Astrocyte of the spinal cord (primary cell): ENCODE measurements around the gene IQCK.

ENCODE experiments used
- DNase-seq: peaks from one replicate; pipeline ENCODE4 v3.0.0; 2011; ENCODE audit warnings: low read depth, low spot score
- H3K4me3 ChIP-seq: 2 replicates; pipeline ENCODE4 v1.5.1; 2011; ENCODE audit warnings: low read depth, mild to moderate bottlenecking, low read length, moderate library complexity
- in situ Hi-C: cut with HindIII; loops from 2 replicates; pipeline ENCODE4 v1.10.0; 2017; ENCODE audit warnings: low sequenced_read_pairs
- TF ChIP-seq, protein P1 (sequence below): IDR thresholded peaks from 2 replicates; pipeline ENCODE4 v1.5.1; 2012; ENCODE audit warnings: low read depth, mild to moderate bottlenecking, low read length, inconsistent platforms

Gene IQCK

DNA sequence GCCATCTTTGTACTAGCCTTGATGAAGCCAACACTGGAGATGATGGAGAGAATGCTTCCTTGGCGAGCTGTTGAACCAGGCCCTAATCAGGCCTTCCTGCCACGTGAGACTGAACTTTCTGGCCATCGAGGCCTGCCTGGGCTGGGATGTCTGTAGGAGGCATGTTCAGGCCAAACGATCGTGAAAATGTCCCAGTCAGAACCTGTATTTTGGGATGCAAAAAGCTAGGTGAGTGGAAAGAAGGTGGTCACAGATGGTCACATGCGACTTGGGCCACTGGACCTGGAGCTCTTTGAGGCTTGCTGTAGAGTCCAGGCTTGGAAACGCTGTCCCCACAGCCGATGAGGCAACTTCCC, 12.9 kb upstream of the IQCK start:
- TF ChIP-seq, protein P1, sequence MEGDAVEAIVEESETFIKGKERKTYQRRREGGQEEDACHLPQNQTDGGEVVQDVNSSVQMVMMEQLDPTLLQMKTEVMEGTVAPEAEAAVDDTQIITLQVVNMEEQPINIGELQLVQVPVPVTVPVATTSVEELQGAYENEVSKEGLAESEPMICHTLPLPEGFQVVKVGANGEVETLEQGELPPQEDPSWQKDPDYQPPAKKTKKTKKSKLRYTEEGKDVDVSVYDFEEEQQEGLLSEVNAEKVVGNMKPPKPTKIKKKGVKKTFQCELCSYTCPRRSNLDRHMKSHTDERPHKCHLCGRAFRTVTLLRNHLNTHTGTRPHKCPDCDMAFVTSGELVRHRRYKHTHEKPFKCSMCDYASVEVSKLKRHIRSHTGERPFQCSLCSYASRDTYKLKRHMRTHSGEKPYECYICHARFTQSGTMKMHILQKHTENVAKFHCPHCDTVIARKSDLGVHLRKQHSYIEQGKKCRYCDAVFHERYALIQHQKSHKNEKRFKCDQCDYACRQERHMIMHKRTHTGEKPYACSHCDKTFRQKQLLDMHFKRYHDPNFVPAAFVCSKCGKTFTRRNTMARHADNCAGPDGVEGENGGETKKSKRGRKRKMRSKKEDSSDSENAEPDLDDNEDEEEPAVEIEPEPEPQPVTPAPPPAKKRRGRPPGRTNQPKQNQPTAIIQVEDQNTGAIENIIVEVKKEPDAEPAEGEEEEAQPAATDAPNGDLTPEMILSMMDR: no peak
- DNase-seq: no peak
- H3K4me3 ChIP-seq: no peak overlapping the region
- in situ Hi-C loops: no loop called here

GRCh38 chr16:19705843-19706242, 12.2 kb upstream of the IQCK start:
- TF ChIP-seq, protein P1: no peak
- in situ Hi-C loops: no loop called here
- H3K4me3 ChIP-seq: no peak overlapping the region
- no peak for DNase-seq

DNA sequence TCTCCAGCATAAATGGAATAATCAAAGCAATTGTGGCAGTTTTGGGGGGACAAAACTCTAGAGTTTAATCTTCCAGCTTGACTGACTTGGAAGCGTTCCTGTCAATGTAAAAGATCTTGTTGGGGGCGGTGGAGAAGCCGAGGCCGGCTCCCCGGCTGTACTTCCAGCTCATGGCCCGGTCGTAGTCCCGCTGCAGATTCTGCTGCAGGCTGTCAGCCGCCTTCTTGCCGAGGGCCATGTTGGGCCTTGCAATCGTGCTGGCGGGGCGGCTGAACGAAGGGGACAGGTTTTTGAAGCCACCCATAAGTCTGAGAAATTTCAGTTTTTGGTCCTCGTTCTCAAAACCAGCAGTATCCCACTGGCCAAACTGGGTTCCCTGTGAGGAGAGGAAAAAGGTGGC, 11.2 kb upstream of the IQCK start:
- TF ChIP-seq, protein P1: no peak
- no peak for DNase-seq
- H3K4me3 ChIP-seq: no peak overlapping the region
- in situ Hi-C loops: no loop called here

DNA sequence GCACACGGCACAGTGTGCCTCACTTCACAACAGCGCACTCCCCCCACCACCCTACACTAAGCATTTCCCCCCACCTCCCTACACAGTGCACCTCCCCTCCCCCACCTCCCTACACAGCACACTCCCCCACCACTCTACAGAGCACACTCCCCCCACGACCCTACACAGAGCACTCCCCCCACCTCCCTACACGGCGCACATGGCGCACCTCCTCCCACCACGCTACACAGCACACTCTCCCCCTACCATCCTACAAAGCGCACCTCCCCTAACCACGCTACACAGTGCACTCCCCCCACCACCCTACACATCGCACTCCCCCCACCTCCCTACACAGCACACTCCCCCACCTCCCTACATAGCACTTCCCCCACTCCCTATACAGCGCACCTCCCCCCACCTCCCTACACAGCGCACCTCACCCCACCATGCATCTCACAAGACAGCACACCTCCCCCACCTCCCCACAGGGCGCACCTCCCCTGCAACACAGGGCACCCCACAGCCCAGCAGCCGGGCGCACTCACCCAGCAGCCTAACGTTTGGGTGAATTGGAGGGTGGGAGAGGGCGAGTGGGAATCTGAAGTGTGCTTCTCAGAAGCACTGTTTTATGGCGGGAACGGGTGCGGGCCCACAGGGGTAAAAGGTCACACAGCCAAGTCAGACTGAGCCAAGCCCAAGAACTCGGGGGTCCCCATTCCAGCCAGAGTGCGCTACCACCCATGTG, 10.3 kb upstream of the IQCK start:
- in situ Hi-C loops: no loop called here
- H3K4me3 ChIP-seq: no peak overlapping the region
- no peak for DNase-seq
- TF ChIP-seq, protein P1: no peak

- DNase-seq: no peak
- TF ChIP-seq, protein P1: no peak
- no peak overlapping the region for H3K4me3 ChIP-seq
- in situ Hi-C loops: no loop called here
These were observed 9.5 kb upstream of the IQCK start for GRCh38 chr16:19708296-19709205.

GRCh38 chr16:19709381-19710136, 8.5 kb upstream of the IQCK start:
- no peak overlapping the region for H3K4me3 ChIP-seq
- in situ Hi-C loops: no loop called here
- no peak for DNase-seq
- TF ChIP-seq, protein P1: no peak
